A673 (cell line): ENCODE results near the gene PHIP.

Source experiments
- CTCF ChIP-seq: fragments of 300-800, 200-600 bp; sonication (generic); conservative IDR thresholded peaks from 2 replicates; pipeline ENCODE4 v1.5.1; 2017; ENCODE audit warnings: low read depth, mild to moderate bottlenecking, antibody characterized with exemption, low read length, moderate library complexity, mixed read lengths
- EZH2 ChIP-seq: fragments of 200-600 bp; sonication (generic); IDR thresholded peaks from 2 replicates; pipeline ENCODE4 v1.6.1; 2017; ENCODE audit warnings: borderline replicate concordance, low read depth, mild to moderate bottlenecking, mixed read lengths, antibody characterized with exemption, low read length; ENCODE audit not compliant: poor library complexity, severe bottlenecking

- no peak for TF ChIP-seq CTCF
- no peak for TF ChIP-seq EZH2
These were observed 169.4 kb downstream of the PHIP start for GRCh38 chr6:78908621-78909020.
